HG03175 (cell line): ENCODE data around the gene NMUR2.

Experiments
- ATAC-seq: cut with Tn5 transposase; IDR thresholded peaks from one replicate; pipeline ENCODE4 v1.9.1; 2021; ENCODE audit warnings: mild to moderate bottlenecking, moderate library complexity; ENCODE audit not compliant: unreplicated experiment

NMUR2 gene, protein sequence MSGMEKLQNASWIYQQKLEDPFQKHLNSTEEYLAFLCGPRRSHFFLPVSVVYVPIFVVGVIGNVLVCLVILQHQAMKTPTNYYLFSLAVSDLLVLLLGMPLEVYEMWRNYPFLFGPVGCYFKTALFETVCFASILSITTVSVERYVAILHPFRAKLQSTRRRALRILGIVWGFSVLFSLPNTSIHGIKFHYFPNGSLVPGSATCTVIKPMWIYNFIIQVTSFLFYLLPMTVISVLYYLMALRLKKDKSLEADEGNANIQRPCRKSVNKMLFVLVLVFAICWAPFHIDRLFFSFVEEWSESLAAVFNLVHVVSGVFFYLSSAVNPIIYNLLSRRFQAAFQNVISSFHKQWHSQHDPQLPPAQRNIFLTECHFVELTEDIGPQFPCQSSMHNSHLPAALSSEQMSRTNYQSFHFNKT

DNA sequence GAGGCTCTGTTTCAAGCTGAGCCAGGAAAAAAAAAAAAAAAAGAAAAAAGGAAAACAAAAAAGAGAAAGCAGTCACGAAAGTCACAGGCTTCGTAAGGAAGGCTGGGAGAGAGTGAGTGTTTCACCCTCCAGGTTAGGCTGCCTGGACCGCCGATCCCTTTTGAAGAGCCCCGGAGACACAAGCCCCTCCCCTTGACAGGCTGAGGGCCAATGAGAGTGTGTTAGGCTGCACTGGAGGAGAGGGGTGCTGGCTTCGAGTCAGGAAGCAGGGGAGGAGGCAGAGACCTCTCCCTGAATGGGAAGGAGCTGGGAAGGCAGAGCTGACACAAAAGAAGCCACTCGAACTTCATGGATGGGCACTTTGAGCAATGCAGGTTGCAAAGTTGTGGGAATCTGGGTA lies at the start of gene NMUR2:
Gene NMUR2 (minus strand): TSS at position 135 of the 400 bp plus-strand sequence. CDS start 166 bp downstream, outside the sequence.
- ATAC-seq, result no peak

DNA sequence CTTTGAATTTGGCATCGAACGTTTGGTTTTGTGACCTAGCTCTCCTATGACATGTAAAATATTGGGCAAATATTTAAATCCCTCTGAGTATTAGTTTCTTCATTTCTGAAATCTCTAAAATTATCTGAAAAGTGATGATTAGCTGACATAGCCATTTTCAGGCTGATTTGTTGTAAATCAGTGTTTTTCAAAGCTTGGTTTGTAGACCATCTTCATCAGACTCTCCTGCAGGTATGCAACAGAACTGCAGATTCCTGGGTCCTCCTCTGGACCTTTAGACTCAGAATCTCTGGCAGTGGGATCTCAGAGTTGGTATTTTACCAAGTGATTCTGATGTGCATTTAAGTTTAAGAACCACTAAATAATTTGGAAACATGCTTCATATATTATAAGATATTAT lies 38.9 kb upstream of the NMUR2 start:
- no peak for ATAC-seq

DNA sequence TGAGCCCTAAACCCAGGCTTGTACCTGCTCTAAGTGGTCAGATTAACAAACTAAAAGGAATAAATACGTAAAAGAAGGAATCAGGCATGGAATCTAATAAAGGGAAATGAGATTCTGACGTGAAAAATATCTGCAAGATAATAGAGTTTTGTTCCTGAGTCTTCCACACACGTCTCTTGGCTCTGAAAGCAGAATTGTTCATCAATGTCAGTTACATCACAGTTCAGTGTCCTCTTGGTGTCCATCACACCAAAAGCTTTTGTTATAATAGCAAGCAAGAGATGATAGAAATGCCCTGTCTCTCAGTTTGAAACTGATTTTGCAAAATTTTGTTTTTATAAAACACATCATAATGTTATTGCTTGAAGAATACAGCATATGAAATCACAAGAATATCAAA lies 34.7 kb upstream of the NMUR2 start:
- ATAC-seq, result no peak

DNA sequence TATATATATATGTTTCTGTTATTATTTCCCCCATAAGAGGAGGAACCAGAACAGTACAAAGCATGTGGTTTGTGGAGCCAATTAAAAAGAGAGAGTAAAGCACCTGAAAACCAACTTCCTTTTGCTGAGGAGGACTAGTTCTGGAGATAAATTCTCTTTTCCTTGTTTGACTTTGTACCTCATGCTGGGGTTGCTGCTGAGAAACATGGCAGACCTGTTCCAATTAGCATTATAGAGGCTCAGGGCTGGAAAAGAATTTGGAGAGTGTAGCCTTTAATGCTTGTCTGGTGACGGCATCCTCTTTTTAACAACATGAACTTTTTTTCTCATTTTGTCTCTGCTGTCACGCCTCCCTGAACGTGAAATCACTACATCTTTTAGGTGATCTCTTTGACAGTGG lies 32.8 kb upstream of the NMUR2 start:
- no peak for ATAC-seq

DNA sequence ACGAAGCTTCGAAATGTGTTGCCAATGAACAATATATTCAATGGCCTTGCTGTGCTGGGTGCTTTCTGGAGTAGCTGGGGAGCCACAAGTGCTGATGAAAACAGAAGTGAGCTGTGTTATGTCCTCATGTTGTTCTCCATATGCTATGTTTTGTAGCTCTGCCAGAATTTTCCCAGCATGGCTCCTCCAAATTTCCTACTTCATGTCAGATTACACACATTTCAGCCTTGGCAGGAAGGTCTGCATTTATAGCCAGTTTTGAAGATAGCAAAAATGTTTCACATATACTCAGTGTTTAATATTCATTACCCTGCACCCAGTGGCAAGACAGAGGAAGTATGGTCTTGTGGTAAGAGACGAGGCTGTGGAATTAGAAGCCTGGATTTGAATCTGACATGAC lies 22.6 kb upstream of the NMUR2 start:
- no peak for ATAC-seq

DNA sequence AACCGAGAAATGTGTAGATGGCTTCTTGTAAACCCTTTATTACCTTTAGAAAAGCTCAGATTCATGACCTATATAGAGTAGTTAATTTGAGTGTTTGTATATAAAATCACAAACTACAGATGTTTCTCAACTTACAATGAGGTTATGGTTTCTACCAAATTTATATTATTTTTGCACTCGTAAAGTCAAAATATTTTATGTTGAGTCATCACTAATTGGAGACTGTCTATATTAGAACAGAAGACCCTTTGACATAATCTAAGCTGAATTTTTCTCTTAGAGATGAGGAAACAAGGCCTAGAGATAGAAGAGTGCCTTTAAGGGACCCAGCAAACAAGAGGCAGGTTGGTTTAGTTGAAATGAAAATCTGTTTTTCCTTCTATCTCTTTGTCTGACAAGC lies 20.0 kb upstream of the NMUR2 start:
- ATAC-seq, result no peak

DNA sequence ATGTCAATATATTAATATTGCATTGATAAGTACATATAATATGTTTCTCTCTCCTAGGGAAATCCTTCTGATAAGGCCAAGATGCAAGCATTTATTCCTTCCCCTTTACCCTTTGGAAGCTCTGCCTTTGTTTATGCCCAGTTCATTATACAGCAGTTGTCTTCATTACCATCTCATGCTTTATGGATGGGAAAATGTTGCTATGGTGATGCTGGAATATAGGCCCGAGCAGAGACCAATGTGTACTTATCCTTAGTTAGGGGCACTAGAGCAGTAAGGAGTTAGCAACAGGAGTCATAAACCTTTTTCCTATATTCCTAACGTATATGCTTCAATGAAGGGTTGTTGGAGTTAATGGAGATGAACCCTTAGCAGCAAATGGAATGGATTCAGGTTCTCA lies 19.4 kb upstream of the NMUR2 start:
- no peak for ATAC-seq

DNA sequence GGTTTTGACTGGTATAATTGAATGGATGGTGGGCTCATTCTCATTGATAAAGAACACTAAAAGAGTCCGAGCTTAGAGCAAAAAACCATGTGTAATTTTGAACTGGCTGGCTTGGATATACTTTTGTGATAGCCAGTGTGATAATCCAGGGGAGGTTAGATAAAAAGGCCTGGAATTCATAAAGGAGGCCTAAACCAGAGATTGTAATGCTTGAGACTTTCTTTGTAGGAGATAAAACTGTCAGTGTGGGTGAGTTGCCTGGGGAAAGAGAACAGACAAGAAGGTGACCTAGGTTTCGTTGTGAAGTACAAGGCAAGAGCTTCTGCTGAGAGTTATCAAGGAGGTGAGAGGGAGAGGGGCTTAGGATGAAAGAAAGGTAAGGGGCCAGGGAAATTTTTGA lies 17.0 kb upstream of the NMUR2 start:
- ATAC-seq, result no peak

DNA sequence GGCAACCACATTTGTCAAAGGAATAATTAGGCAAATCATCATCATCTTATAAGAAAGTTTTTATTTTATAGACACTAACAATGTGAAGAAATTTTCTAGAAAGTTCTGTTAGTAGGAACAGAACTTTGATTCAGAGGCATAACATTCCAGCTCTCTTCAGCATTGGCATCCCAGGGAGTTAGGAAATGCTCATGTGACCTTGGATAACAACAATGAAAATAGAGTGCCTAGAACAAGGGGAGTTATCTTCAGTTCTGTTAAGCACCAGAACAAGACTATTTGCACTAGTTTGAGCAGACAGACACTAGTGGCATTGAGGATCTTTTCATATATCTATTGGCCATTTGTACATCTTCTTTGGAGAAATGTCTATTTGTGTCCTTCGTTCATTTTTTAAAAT lies 7.0 kb upstream of the NMUR2 start:
- ATAC-seq, result no peak

DNA sequence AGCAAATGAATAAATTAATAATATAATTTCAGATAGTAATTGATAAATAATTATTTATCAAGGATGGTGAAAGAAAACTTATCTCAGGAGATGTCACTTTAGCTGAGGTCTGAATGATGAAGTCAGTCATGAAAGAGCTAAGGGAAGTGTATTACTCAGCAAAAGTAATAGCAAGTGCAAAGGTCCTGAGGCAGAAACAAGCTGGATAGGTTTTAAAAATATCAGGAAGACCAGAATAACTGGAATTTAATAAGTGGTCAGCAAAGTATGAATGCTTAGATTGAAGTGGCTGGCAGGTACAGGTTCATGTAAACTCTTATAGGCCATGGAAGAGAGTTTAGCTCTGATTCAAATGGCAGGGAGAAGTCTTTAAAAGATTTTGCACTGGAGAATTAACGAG lies 1.0 kb upstream of the NMUR2 start:
- ATAC-seq, result no peak

DNA sequence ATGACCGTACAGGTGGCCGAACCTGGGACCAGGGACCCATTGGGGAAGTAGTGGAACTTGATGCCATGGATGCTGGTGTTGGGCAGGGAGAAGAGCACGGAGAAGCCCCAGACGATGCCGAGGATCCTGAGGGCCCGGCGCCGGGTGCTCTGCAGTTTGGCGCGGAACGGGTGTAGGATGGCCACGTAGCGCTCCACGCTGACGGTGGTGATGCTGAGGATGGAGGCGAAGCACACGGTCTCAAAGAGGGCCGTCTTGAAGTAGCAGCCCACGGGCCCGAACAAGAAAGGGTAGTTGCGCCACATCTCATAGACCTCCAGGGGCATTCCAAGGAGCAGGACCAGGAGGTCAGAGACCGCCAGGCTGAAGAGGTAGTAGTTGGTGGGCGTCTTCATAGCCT lies 585 bp downstream of the NMUR2 start:
- no peak for ATAC-seq

DNA sequence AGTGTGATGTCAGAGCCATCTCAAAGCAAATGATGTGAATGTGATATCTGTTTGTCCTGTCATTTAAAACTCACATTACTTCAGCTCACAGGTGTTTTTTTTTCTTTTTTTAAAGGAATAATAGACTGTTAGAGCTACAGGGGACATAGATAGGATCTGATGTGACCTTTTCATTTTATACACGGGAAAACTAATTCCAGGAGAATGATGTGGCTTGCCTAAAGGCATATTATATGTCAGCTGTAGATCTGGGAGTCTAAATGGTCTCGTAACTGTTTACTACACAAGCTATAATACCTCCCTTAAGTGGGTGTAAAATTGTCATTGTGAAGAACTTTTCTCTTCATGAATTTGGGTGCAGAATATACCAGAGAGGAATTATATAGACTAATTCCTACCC lies 2.0 kb downstream of the NMUR2 start:
- ATAC-seq, result no peak

DNA sequence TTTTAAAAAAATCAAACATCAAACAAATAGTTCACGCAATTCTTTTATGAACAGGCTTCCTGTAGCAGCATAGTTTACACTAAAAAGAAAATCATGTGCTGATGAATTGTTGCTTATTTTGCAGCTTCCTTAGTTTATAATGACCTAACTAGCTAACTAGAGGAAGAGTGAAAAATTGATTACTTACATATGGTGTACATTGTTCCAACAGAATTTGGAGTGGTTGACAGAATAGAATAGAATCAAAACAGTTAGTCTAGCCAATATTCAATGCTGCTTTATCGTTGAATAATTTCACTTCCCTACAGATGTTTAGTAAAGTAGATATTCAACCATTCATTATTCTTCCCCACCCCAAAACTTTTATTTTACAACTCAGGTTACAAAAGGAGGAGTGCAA lies 4.2 kb downstream of the NMUR2 start:
- no peak for ATAC-seq

DNA sequence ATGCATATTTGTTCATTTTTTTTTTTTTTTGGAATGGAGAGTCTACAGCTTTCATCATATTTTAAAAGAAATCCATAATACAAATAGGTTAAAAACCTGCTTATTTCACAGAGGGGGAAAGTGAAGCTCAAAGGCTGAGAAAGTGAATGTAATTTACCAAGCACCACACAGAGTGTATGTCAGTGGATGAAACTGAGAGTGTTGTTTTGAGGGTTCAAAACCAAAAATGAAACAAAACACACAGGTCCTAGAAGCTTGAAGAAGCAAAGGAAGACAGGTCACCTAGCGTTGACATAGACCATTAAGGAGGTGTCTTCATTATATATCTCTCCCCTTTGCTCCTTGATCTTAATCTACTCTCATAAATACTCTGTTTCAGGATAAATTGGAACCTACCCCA lies 7.5 kb downstream of the NMUR2 start:
- peak; percentile 74 for ATAC-seq

DNA sequence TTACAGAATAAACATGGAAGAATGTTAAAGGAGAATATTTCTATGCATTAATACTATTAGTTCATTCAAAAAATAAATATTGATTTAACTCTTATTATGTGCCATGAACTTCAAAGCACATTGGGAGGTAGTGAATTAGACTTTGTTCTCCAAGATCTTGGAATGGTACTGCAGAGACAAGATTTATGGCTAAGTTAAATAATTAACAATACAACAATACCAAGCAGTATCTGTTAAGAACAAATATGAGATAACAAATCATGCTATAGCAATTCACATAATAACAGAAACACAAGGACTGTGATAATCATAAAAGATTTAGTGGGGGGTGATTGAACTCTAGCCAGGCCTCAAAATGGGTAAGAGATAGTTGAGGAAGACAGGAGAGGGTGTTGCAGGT lies 11.6 kb downstream of the NMUR2 start:
- no peak for ATAC-seq

DNA sequence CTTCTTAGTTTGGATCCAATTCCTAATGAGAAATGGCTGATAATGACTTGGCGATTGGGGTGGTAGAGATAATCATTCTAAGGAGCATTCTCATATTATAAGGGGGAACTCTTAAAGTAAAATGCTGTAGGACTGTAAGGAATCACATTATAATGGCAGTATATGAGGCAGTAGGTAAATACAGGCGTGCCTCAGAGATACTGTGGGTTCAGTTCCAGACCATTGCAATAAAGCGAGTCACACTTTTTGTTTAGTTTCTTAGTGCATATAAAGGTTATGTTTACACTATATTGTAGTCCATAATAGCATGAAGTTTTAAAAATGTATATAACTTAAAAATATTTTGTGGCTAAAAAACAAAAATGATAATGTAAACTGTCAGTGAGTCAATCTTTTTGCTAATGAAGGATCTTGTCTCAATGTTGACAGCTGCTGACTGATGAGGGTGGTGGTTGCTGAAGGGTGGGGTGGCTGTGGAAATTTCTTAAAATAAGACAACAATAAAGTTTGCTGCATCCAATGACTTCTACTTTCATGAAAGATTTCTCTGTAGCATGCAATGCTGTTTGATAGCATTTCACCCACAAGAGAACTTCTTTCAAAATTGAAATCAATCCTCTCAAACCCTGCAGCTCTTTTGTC lies 15.8 kb downstream of the NMUR2 start:
- no peak for ATAC-seq

DNA sequence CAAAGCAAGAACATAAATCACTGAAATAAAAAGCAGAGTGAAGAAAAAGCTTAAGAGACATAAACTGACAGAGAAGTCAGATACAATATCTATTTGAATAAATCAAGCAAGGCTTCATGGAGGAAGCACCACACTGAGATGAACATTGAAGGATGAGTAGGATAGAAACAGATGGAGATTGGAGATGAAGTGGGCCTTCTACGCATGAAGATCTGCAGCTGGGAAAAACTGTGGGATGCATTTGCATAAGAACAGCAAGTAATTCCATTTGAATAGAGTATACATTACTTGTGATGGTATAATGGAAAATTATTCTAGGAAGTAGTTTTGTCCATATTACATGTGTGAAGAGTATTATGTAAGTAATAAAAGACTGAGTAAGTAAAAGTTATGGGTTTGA lies 16.5 kb downstream of the NMUR2 start:
- no peak for ATAC-seq

DNA sequence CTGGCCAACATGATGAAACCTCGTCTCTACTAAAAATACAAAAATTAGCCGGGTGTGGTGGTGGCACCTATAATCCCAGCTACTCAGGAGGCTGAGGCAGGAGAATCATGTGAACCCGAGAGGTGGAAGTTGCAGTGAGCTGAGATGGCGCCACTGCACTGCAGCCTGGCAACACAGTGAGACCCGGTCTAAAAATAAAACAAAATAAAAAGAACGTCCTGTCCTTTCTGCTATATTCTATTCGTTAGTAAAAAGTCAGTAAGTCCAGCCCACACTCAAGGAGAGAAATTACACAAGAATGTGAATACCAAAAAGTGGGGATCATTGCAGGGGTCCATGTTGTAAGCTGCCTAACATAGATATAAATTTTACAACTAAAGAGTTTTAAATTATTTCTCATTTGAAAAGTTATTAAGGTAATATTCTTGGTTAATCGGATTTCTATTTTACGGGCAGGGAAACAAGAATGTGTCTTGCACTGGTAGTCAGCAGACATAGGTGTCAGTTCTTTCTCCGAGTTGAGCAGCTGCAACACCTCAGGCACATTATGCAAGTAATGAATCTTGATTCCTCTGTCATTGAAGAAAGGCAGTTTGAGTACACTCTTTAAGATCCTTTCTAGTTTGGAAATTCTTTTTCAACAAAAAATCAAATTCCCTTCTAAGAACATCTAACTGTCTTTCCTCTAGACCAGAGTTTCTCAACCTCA lies 24.5 kb downstream of the NMUR2 start:
- ATAC-seq, result no peak

DNA sequence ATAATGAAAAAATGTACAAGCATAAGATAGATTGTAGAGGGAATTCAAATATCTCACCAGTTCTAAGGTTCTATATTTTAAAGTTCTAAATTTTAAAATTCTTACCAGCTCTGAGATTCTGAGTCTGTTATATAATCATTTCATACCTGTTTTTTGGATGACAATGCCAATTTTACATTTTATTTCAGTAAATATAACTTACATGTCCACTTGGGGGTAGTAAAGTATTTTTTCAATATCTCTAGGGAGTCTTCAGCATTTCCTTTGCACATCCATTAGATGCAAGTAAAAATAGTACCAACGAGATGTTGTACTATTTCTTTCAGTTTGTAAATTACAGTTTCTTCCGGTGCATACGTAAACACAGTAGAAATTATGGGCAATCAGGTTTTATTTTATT lies 25.7 kb downstream of the NMUR2 start:
- ATAC-seq, result no peak

DNA sequence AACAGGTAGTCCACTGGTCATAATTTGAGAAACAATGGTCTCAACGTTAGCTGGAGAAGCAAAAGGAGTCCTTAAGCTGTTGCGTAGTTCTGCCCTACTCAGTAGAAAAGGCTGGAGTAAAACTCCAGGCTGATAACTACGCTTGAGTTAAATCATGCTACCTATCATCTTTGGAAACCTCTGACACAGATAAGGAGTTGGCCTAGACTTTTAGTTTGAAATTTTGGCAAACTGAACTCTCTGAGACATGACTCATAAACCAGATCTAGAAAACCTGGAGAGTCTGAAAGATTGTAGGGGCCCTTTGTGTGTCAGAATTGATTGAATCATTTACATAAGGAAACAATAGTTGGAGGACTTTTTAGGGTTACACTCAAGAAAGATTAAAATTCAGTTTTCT lies 26.3 kb downstream of the NMUR2 start:
- no peak for ATAC-seq

DNA sequence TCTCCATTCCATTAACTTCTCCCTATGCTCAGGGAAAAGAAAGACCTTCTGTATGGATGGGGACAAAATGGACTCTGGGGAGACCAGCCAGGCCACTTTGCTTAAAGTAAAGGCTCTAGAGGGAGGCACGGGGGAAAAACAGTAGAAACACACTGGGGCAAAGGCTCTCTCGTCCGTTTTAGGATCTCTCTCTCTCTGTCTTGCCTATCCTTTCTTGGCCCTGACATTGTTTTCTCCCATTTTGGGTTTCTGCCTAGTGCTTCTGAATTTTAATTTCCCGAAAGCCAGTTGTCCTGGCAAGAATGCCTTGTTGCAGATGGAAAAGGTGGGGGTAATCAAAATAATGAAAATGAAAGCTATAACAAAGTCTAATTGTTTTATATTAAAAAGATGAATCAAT lies 28.2 kb downstream of the NMUR2 start:
- ATAC-seq, result no peak

DNA sequence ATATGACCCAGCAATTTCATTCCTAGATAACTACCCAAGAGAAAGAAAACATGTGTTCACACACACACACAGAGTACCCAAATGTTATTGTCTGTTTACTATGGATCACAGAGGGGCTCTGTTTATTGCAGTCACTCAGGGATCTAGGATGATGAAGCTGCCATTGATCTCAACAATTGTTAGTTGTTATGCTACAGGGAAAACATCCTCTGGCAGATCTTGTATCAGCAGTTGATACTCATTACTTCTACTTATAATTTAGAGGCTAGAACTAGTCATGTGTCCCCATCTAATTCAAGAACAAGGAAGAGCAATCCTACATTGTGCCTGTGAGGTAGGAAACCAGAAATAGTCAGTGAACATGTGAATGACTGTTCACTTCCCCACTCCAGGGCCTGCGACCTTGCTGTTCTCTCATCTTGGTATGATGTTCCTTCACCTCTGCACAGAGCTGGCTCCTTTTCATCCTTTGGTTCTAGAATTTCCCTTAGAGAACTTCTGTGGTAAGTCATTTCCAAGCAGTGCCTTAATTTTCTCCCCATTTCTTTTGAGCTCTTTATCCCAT lies 30.3 kb downstream of the NMUR2 start:
- ATAC-seq, result no peak
